Lung (tissue), 12 donors: ENCODE data around the gene SCAPER. TPM values are rescaled to one million over a fixed set of nuclear protein-coding genes. Genes with fewer than 3 reads are reported as not detected.

Experiments used
- ATAC-seq: fragments of 200-7000 bp; cut with Tn5 transposase; one replicate; pipeline ENCODE4 v1.9.1; 2020; ENCODE audit warnings: moderate number of reproducible peaks; ENCODE audit not compliant: insufficient read depth, low FRiP score
- DNase-seq, 3 donors: peaks; one replicate each; pipeline ENCODE4 v3.0.0-alpha.2; 2013 to 2017
- H3K27ac ChIP-seq, 2 donors: one replicate each; pipeline ENCODE4 v1.5.1; 2013; ENCODE audit warnings: mild to moderate bottlenecking in 2 of 2, moderate library complexity in 2 of 2, control low read depth in 1 of 2, inconsistent platforms in 1 of 2, low read depth in 1 of 2, low read length in 1 of 2
- H3K27me3 ChIP-seq, 3 donors: one replicate each; pipeline ENCODE4 v1.5.1; 2013; ENCODE audit warnings: low read length in 2 of 3; ENCODE audit not compliant: control insufficient read depth in 3 of 3, insufficient read depth in 3 of 3
- H3K36me3 ChIP-seq, 4 donors: one replicate each; pipeline ENCODE4 v1.5.1; 2013; ENCODE audit warnings: low read length in 4 of 4, mild to moderate bottlenecking in 1 of 4, moderate library complexity in 1 of 4; ENCODE audit not compliant: control insufficient read depth in 4 of 4, insufficient read depth in 4 of 4
- H3K4me1 ChIP-seq, 5 donors: one replicate each; pipeline ENCODE4 v1.5.1; 2013; ENCODE audit warnings: low read length in 5 of 5, mild to moderate bottlenecking in 2 of 5, moderate library complexity in 1 of 5; ENCODE audit not compliant: control insufficient read depth in 5 of 5, insufficient read depth in 5 of 5
- H3K4me3 ChIP-seq: one replicate; pipeline ENCODE4 v1.5.1; 2013; ENCODE audit warnings: mild to moderate bottlenecking, control low read depth, moderate library complexity
- H3K9ac ChIP-seq, 2 donors: one replicate each; pipeline ENCODE4 v1.5.1; 2013; ENCODE audit warnings: low read length in 2 of 2, control low read depth in 1 of 2; ENCODE audit not compliant: insufficient read depth in 1 of 2
- H3K9me3 ChIP-seq, 4 donors: one replicate each; pipeline ENCODE4 v1.5.1; 2013; ENCODE audit warnings: low read length in 3 of 4, mild to moderate bottlenecking in 1 of 4, moderate library complexity in 1 of 4; ENCODE audit not compliant: control insufficient read depth in 4 of 4, insufficient read depth in 3 of 4
- CTCF ChIP-seq: IDR thresholded peaks from 2 replicates; pipeline ENCODE4 v1.5.1; 2012; ENCODE audit warnings: mild to moderate bottlenecking; ENCODE audit errors: control extremely low read depth, extremely low read depth
- WGBS, 2 donors: extraction: QIAGEN DNeasy Blood & Tissue Kit; methylation state at CpG; one replicate each; pipeline ENCODE4 v1.1.7; 2013; 5-methylcytosine and 5-hydroxymethylcytosine counted together
- polyA plus RNA-seq, 2 donors: library from polyadenylated mRNA; stranded (reverse); fragments of 200-250 nt; gene quantifications; one replicate each; pipeline ENCODE4 v1.2.1, GENCODE V29; 2013
- total RNA-seq, 2 donors: library from RNA; depleted of rRNA in 1 of 2; stranded (reverse); fragments of >200 nt in 1 of 2; gene quantifications; one replicate each; pipeline ENCODE4 v1.2.1, GENCODE V29; 2014 to 2021
- donor health status: control.
- donor health status: control.
- donor health status: Bipolar disorder and iron deficiency.
- donor health status: healthy.
- donor health status: DM: yes; HTN: yes; CAD: no.

The SCAPER gene
- total and polyA plus RNA-seq, 4 donors, result 3.9 to 40.2 (median 19.5) TPM

- Histone ChIP-seq H3K4me1 (peaks cover 0 to 13% (median 0%) of the 10 kb centered on the region in 5 donors), H3K27ac (no peak overlapping the region), H3K4me3 (no peak overlapping the region), H3K27me3 (no peaks in the 10 kb centered on the region), H3K9me3 (no peaks in the 10 kb centered on the region), H3K36me3 (peaks cover 0 to 8% (median 4%) of the 10 kb centered on the region in 4 donors), H3K9ac (no peak overlapping the region)
- ATAC-seq (no peak), DNase-seq (peak in 2 of 3 donors; percentile 33 to 34)
- WGBS, 2 donors, result 84 to 86% methylated on average over 8 of the region's 8 CpGs
- no peak for TF ChIP-seq CTCF
Measured at GRCh38 chr15:76376816-76377215, 528.3 kb downstream of the SCAPER start.

GRCh38 chr15:76376029-76376428, 529.1 kb downstream of the SCAPER start:
- Histone ChIP-seq H3K27ac (no peak overlapping the region), H3K9ac (no peak overlapping the region), H3K9me3 (no peaks in the 10 kb centered on the region), H3K4me1 (peaks cover 0 to 13% (median 0%) of the 10 kb centered on the region in 5 donors), H3K27me3 (no peaks in the 10 kb centered on the region), H3K36me3 (peaks cover 0 to 8% (median 3%) of the 10 kb centered on the region in 4 donors), H3K4me3 (no peak overlapping the region)
- no peak for TF ChIP-seq CTCF
- ATAC-seq, result no peak
- 85 to 91% methylated on average over 3 of the region's 3 CpGs for WGBS, 2 donors
- DNase-seq, result no peak

GRCh38 chr15:76368122-76368621, 537.0 kb downstream of the SCAPER start:
- no peak for TF ChIP-seq CTCF
- 44 to 66% methylated on average over 11 of the region's 11 CpGs for WGBS, 2 donors
- Histone ChIP-seq H3K36me3 (peaks cover 0 to 4% (median 1%) of the 10 kb centered on the region in 4 donors), H3K4me1 (peaks cover 0 to 15% (median 0%) of the 10 kb centered on the region in 5 donors), H3K27me3 (peaks cover 0 to 2% (median 0%) of the 10 kb centered on the region in 3 donors), H3K4me3 (no peak overlapping the region), H3K9ac (no peak overlapping the region), H3K9me3 (peaks cover 0 to 6% (median 0%) of the 10 kb centered on the region in 4 donors), H3K27ac (no peak overlapping the region)
- ATAC-seq (peak; percentile 27), DNase-seq (peak in 2 of 3 donors; percentile 31 to 58)

- WGBS, 2 donors, result 80 to 97% methylated on average over 1 of the region's 1 CpG
- ATAC-seq (no peak), DNase-seq (no peak)
- peaks cover 0 to 2% (median 0%) of the 10 kb centered on the region in 3 donors for H3K27me3 ChIP-seq
- TF ChIP-seq CTCF, result no peak
- no peaks in the 10 kb centered on the region for H3K36me3 ChIP-seq
- H3K4me1 ChIP-seq, result peaks cover 0 to 15% (median 0%) of the 10 kb centered on the region in 5 donors
- peaks cover 0 to 6% (median 0%) of the 10 kb centered on the region in 4 donors for H3K9me3 ChIP-seq
- H3K4me3 ChIP-seq, result no peak overlapping the region
- H3K27ac ChIP-seq, result no peak overlapping the region
- H3K9ac ChIP-seq, result no peak overlapping the region
Measured at GRCh38 chr15:76366714-76367113, 538.4 kb downstream of the SCAPER start.
